ENCODE measurements around the gene RNF150.

- TF ChIP-seq POLR2A (IDR thresholded peaks at IDR 0.05) = no peak
- TF ChIP-seq, protein P1, sequence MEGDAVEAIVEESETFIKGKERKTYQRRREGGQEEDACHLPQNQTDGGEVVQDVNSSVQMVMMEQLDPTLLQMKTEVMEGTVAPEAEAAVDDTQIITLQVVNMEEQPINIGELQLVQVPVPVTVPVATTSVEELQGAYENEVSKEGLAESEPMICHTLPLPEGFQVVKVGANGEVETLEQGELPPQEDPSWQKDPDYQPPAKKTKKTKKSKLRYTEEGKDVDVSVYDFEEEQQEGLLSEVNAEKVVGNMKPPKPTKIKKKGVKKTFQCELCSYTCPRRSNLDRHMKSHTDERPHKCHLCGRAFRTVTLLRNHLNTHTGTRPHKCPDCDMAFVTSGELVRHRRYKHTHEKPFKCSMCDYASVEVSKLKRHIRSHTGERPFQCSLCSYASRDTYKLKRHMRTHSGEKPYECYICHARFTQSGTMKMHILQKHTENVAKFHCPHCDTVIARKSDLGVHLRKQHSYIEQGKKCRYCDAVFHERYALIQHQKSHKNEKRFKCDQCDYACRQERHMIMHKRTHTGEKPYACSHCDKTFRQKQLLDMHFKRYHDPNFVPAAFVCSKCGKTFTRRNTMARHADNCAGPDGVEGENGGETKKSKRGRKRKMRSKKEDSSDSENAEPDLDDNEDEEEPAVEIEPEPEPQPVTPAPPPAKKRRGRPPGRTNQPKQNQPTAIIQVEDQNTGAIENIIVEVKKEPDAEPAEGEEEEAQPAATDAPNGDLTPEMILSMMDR (IDR thresholded peaks at IDR 0.05) = no peak
These were observed 70.6 kb downstream of the RNF150 start for GRCh38 chr4:141062651-141063050.

All from body of pancreas (tissue), 4 donors.